CD4-positive, alpha-beta T cell (primary cell): ENCODE measurements around the gene GPR68. TPM values are rescaled to one million over a fixed set of nuclear protein-coding genes. Genes with fewer than 3 reads are reported as not detected.

ENCODE experiments used
- ATAC-seq: fragments of 200-7000 bp; cut with Tn5 transposase; one replicate; pipeline ENCODE4 v1.10.0; 2022; ENCODE audit warnings: mild to moderate bottlenecking; ENCODE audit not compliant: poor library complexity
- CTCF ChIA-PET: fragments of 350-600 bp; sonication (Branson Sonifier 250); formaldehyde crosslinking; loops from one replicate; lab custom pipeline; 2021; ENCODE audit warnings: antibody characterized with exemption, inconsistent platforms; lab: Charles Lee
- POLR2A ChIA-PET: fragments of 350-600 bp; sonication (Branson Sonifier 250); formaldehyde crosslinking; loops from one replicate; lab custom pipeline; 2021; ENCODE audit warnings: antibody characterized with exemption, inconsistent platforms; lab: Charles Lee
- DNase-seq, 14 experiments: peaks; one replicate each; pipeline ENCODE4 v3.0.0-alpha.2; 2013 to 2020; ENCODE audit warnings: mixed read lengths in 2 of 14
- H3K27ac ChIP-seq, 2 donors: one replicate each; pipeline versions ENCODE4 v1.5.1 to v1.7.0; 2013; ENCODE audit warnings: low read length in 2 of 2, low read depth in 1 of 2, mild to moderate bottlenecking in 1 of 2
- H3K27me3 ChIP-seq, 2 experiments: 1 replicate in 1 of 2; 2 replicates in 1 of 2; pipeline versions ENCODE4 v1.6.1 to v1.7.0; 2013; ENCODE audit warnings: low read length in 2 of 2, control low read depth in 1 of 2, mild to moderate bottlenecking in 1 of 2, moderate library complexity in 1 of 2; ENCODE audit not compliant: insufficient read depth in 2 of 2, control insufficient read depth in 1 of 2
- H3K36me3 ChIP-seq: one replicate; pipeline ENCODE4 v1.6.1; 2013; ENCODE audit warnings: low read length, control low read depth; ENCODE audit not compliant: insufficient read depth
- H3K4me1 ChIP-seq: one replicate; pipeline ENCODE4 v1.6.1; 2013; ENCODE audit warnings: low read length, control low read depth; ENCODE audit not compliant: insufficient read depth
- H3K4me3 ChIP-seq: one replicate; pipeline ENCODE4 v1.5.1; 2013; ENCODE audit warnings: mild to moderate bottlenecking, low read length, moderate library complexity
- H3K9me3 ChIP-seq, 2 experiments: 1 replicate in 1 of 2; 2 replicates in 1 of 2; pipeline versions ENCODE4 v1.6.1 to v1.7.0; 2013; ENCODE audit warnings: low read length in 2 of 2, mild to moderate bottlenecking in 2 of 2, control low read depth in 1 of 2, moderate library complexity in 1 of 2; ENCODE audit not compliant: control insufficient read depth in 1 of 2, insufficient read depth in 1 of 2
- H3K27ac Mint-ChIP-seq: one replicate; pipeline ENCODE4 v1.8.0; 2020; ENCODE audit warnings: mixed read lengths
- H3K27me3 Mint-ChIP-seq: one replicate; pipeline ENCODE4 v1.8.0; 2021; ENCODE audit warnings: mixed read lengths
- H3K36me3 Mint-ChIP-seq: one replicate; pipeline ENCODE4 v1.8.0; 2021; ENCODE audit warnings: low read depth, mixed read lengths
- H3K4me1 Mint-ChIP-seq: one replicate; pipeline ENCODE4 v1.8.0; 2021; ENCODE audit warnings: low read depth, mixed read lengths
- H3K4me3 Mint-ChIP-seq: one replicate; pipeline ENCODE4 v1.8.0; 2020; ENCODE audit warnings: mild to moderate bottlenecking, mixed read lengths
- H3K9me3 Mint-ChIP-seq: one replicate; pipeline ENCODE4 v1.8.0; 2020; ENCODE audit warnings: mixed read lengths
- CTCF ChIP-seq: fragments of 200-600 bp; IDR thresholded peaks from one replicate; pipeline ENCODE4 v1.8.0; 2022; ENCODE audit warnings: antibody characterized with exemption, mild to moderate bottlenecking
- intact Hi-C, 2 experiments: fragments of 100-400 bp; cut with DNase I in 1 of 2; cut with micrococcal nuclease in 1 of 2; formaldehyde crosslinking; loops; one replicate each; pipeline versions ENCODE4 v1.15.1 to v1.9.0; 2023 to 2025; cut with DNase I, micrococcal nuclease
- total RNA-seq, 174 experiments: library from RNA in 2 of 174; stranded (reverse) in 2 of 174; gene quantifications; one replicate each; pipeline ENCODE4 v1.2.3 and lab custom pipeline; 2021 to 2026

Gene GPR68
- total RNA-seq, 2 experiments from 2014 or later = 2.8 to 2.9 TPM

GRCh38 chr14:91252871-91253794, 8.6 kb upstream of the GPR68 start:
- H3K36me3 Mint-ChIP-seq = peaks cover 5% of the 10 kb centered on the region
- H3K4me3 Mint-ChIP-seq = peak overlapping the region; percentile 82
- TF ChIP-seq CTCF = no peak
- no peaks in the 10 kb centered on the region for H3K9me3 Mint-ChIP-seq
- peak; percentile 23 for ATAC-seq
- no peaks in the 10 kb centered on the region for H3K9me3 ChIP-seq
- H3K27me3 ChIP-seq = no peaks in the 10 kb centered on the region
- H3K27ac ChIP-seq = peak overlapping the region; percentile 63 to 67
- peaks cover 90% of the 10 kb centered on the region for H3K4me1 Mint-ChIP-seq
- H3K36me3 ChIP-seq = no peaks in the 10 kb centered on the region
- H3K27ac Mint-ChIP-seq = peak overlapping the region; percentile 78
- H3K4me3 ChIP-seq = peak overlapping the region; percentile 56
- ChIA-PET POLR2A (interaction anchor here (1.5 to 11.0 kb wide), 4 partner anchors 11 to 59 kb away, joined by 4 to 178 read pairs (median 8); partner anchors contain the start of gene GPR68), CTCF (interaction anchor here (1.0 to 2.6 kb wide), 5 partner anchors 9 to 37 kb away, joined by 3 to 9 read pairs (median 3); partner anchors contain the start of gene GPR68)
- DNase-seq = peak in 8 of 14 experiments; percentile 22 to 79 (median 64)
- H3K27me3 Mint-ChIP-seq = no peaks in the 10 kb centered on the region
- peaks cover 89% of the 10 kb centered on the region for H3K4me1 ChIP-seq
- intact Hi-C loops = no loop called here

- Mint-ChIP-seq H3K4me1 (peaks cover 87% of the 10 kb centered on the region), H3K4me3 (peak overlapping the region; percentile 34), H3K36me3 (peaks cover 9% of the 10 kb centered on the region), H3K9me3 (peaks cover 4% of the 10 kb centered on the region), H3K27ac (peak overlapping the region; percentile 78), H3K27me3 (no peaks in the 10 kb centered on the region)
- no peak for TF ChIP-seq CTCF
- H3K27me3 ChIP-seq = no peaks in the 10 kb centered on the region
- CTCF ChIA-PET = interaction anchor here (1.0 to 2.6 kb wide), 3 partner anchors 23 to 78 kb away, joined by 3 to 9 read pairs (median 9); no protein-coding TSS in a partner anchor
- intact Hi-C loops = no loop called here
- no peak for ATAC-seq
- POLR2A ChIA-PET = interaction anchor here (0.7 to 10.0 kb wide), 8 partner anchors 10 to 165 kb away, joined by 3 to 187 read pairs (median 5); no protein-coding TSS in a partner anchor
- H3K36me3 ChIP-seq = peaks cover 5% of the 10 kb centered on the region
- peak in 1 of 14 experiments; percentile 34 for DNase-seq
- H3K9me3 ChIP-seq = no peaks in the 10 kb centered on the region
- H3K4me3 ChIP-seq = no peak overlapping the region
- H3K27ac ChIP-seq = peak overlapping the region; percentile 59 to 68
- peaks cover 96% of the 10 kb centered on the region for H3K4me1 ChIP-seq
Measured at GRCh38 chr14:91250912-91251311, 6.4 kb upstream of the GPR68 start.

GRCh38 chr14:91249841-91250616, 5.5 kb upstream of the GPR68 start:
- Mint-ChIP-seq H3K27me3 (no peaks in the 10 kb centered on the region), H3K4me3 (peak overlapping the region; percentile 79), H3K27ac (peak overlapping the region; percentile 78), H3K4me1 (peaks cover 87% of the 10 kb centered on the region), H3K36me3 (peaks cover 13% of the 10 kb centered on the region), H3K9me3 (peaks cover 4% of the 10 kb centered on the region)
- TF ChIP-seq CTCF = no peak
- H3K9me3 ChIP-seq = peaks cover 0 to 8% of the 10 kb centered on the region in 2 experiments
- H3K36me3 ChIP-seq = peaks cover 5% of the 10 kb centered on the region
- CTCF ChIA-PET = interaction anchor here (1.2 to 2.2 kb wide), 2 partner anchors 11 to 77 kb away, joined by 3 to 9 read pairs; no protein-coding TSS in a partner anchor
- H3K4me1 ChIP-seq = peaks cover 96% of the 10 kb centered on the region
- POLR2A ChIA-PET = interaction anchor here (0.7 to 10.0 kb wide), 12 partner anchors 8 to 853 kb away, joined by 3 to 187 read pairs (median 4); no protein-coding TSS in a partner anchor
- H3K4me3 ChIP-seq = no peak overlapping the region
- DNase-seq (peak in 7 of 14 experiments; percentile 27 to 81 (median 52)), ATAC-seq (no peak)
- H3K27me3 ChIP-seq = no peaks in the 10 kb centered on the region
- peak overlapping the region; percentile 59 to 68 for H3K27ac ChIP-seq
- intact Hi-C loops = loop anchor here (5.0 to 10.0 kb wide), 4 partner anchors 37 to 865 kb away; partner anchors contain the start of genes CCDC88C (in 1 of the 2) and RPS6KA5 (in 1 of the 2)
